Colon (tissue), 2 donors: Measurements from ENCODE around the gene ASPHD1.

Experiments used
- FAIRE-seq: peaks from 2 replicates; lab custom pipeline; 2012; peaks lifted over from hg19 to GRCh38; lab: Jason Lieb, UNC
- donor health status: control.
- donor health status: control.

The ASPHD1 gene

GRCh38 chr16:29947897-29948296 lies 47.6 kb downstream of the ASPHD1 start:
- FAIRE-seq, result no peak

- no peak for FAIRE-seq
Measured at GRCh38 chr16:29950806-29951461, 50.6 kb downstream of the ASPHD1 start.

GRCh38 chr16:29951625-29952365 lies 51.5 kb downstream of the ASPHD1 start:
- no peak for FAIRE-seq
